ENCODE results near the gene NRCAM. TPM values are rescaled to one million over a fixed set of nuclear protein-coding genes. Genes with fewer than 3 reads are reported as not detected.

The NRCAM gene
- polyA plus RNA-seq, 2 of the 4 experiments (the other 2 are of a cell fraction) = 129 to 210 TPM

GRCh38 chr7:108480311-108480710 lies 24.1 kb upstream of the NRCAM start:
- H3K4me1 ChIP-seq = no peaks in the 10 kb centered on the region
- H3K27ac ChIP-seq = no peak overlapping the region
- WGBS (ENCODE audit: missing lambda C conversion rate) = 83% methylated on average over 5 of the region's 5 CpGs
- no peaks in the 10 kb centered on the region for H3K9me3 ChIP-seq
- CTCF ChIA-PET = no interaction called here
- TF ChIP-seq ESRRA (IDR thresholded peaks at IDR 0.05; ENCODE audit: borderline replicate concordance, low read length) = no peak
- TF ChIP-seq CTCF (IDR thresholded peaks at IDR 0.05) = no peak
- TF ChIP-seq HOXB5 (CRISPR knock-in tag; IDR thresholded peaks at IDR 0.05) = no peak
- no peak for TF ChIP-seq REST (IDR thresholded peaks at IDR 0.05)
- no peak for TF ChIP-seq USF2 (IDR thresholded peaks at IDR 0.05)
- TF ChIP-seq BHLHE40 (IDR thresholded peaks at IDR 0.05; ENCODE audit: low read depth, low read length) = no peak
- no peak for TF ChIP-seq HOXB13 (CRISPR knock-in tag; IDR thresholded peaks at IDR 0.05; ENCODE audit: low read depth)
- no peak for TF ChIP-seq MAFK (IDR thresholded peaks at IDR 0.05; ENCODE audit: partially characterized antibody)
- no peak for TF ChIP-seq FOSB (CRISPR knock-in tag; IDR thresholded peaks at IDR 0.05)
- TF ChIP-seq GATA3 (IDR thresholded peaks at IDR 0.05; ENCODE audit: borderline replicate concordance) = no peak
- TF ChIP-seq RAD21 (conservative IDR thresholded peaks at IDR 0.05 in 1 of 2, IDR thresholded peaks at IDR 0.05 in 1 of 2) = no peak
- TF ChIP-seq E2F6 (IDR thresholded peaks at IDR 0.05; ENCODE audit: borderline replicate concordance, low read depth) = no peak
- no peak for TF ChIP-seq CBX2 (IDR thresholded peaks at IDR 0.05; ENCODE audit: borderline replicate concordance, low read depth)
- no peak for TF ChIP-seq HDAC2 (IDR thresholded peaks at IDR 0.05)
- no peak overlapping the region for H3K4me3 ChIP-seq
- FAIRE-seq (no peak), ATAC-seq (no peak), DNase-seq (ENCODE audit: low read depth in 1 of 2, low spot score in 1 of 2) (no peak)
- POLR2A ChIA-PET = no interaction called here
- H3K4me2 ChIP-seq = no peak overlapping the region

- POLR2A ChIA-PET = no interaction called here
- no peak for FAIRE-seq
- no peak for ATAC-seq
- Histone ChIP-seq H3K9me3 (no peaks in the 10 kb centered on the region), H3K4me3 (no peak overlapping the region), H3K4me1 (no peaks in the 10 kb centered on the region), H3K27ac (no peak overlapping the region), H3K4me2 (no peak overlapping the region)
- CTCF ChIA-PET = no interaction called here
- 93% methylated on average over 2 of the region's 2 CpGs for WGBS (ENCODE audit: missing lambda C conversion rate)
- TF ChIP-seq MAFK (IDR thresholded peaks at IDR 0.05; ENCODE audit: partially characterized antibody) (peak; percentile 56), EP300 (IDR thresholded peaks at IDR 0.05) (no peak)
- no peak for DNase-seq (ENCODE audit: low read depth in 1 of 2, low spot score in 1 of 2)
Measured at GRCh38 chr7:108479751-108480150, 23.5 kb upstream of the NRCAM start.

- H3K9me3 ChIP-seq = no peaks in the 10 kb centered on the region
- H3K4me1 ChIP-seq = no peaks in the 10 kb centered on the region
- no peak overlapping the region for H3K27ac ChIP-seq
- ChIA-PET POLR2A (no interaction called here), CTCF (no interaction called here)
- no peak overlapping the region for H3K4me3 ChIP-seq
- no peak overlapping the region for H3K4me2 ChIP-seq
- TF ChIP-seq ZC3H11A (IDR thresholded peaks at IDR 0.05) = no peak
- TF ChIP-seq ZSCAN20 (CRISPR knock-in tag; IDR thresholded peaks at IDR 0.05) = no peak
- no peak for TF ChIP-seq HOXB13 (CRISPR knock-in tag; IDR thresholded peaks at IDR 0.05; ENCODE audit: low read depth)
- ATAC-seq (no peak), FAIRE-seq (no peak), DNase-seq (ENCODE audit: low read depth in 1 of 2, low spot score in 1 of 2) (no peak)
- WGBS (ENCODE audit: missing lambda C conversion rate) = 91% methylated on average over 5 of the region's 5 CpGs
Measured at GRCh38 chr7:108479118-108479517, 22.9 kb upstream of the NRCAM start.
